ENCODE results near the gene UBE2L5. TPM values are rescaled to one million over a fixed set of nuclear protein-coding genes. Genes with fewer than 3 reads are reported as not detected.
"Not testable (repeated sequence)": the region's sequence is repeated elsewhere in the genome, so short reads cannot be mapped to it uniquely, and the experiment has no call there.

UBE2L5 gene
- total RNA-seq, 2 experiments from 2014 or later: 0.20 TPM; not detected in 1

DNA sequence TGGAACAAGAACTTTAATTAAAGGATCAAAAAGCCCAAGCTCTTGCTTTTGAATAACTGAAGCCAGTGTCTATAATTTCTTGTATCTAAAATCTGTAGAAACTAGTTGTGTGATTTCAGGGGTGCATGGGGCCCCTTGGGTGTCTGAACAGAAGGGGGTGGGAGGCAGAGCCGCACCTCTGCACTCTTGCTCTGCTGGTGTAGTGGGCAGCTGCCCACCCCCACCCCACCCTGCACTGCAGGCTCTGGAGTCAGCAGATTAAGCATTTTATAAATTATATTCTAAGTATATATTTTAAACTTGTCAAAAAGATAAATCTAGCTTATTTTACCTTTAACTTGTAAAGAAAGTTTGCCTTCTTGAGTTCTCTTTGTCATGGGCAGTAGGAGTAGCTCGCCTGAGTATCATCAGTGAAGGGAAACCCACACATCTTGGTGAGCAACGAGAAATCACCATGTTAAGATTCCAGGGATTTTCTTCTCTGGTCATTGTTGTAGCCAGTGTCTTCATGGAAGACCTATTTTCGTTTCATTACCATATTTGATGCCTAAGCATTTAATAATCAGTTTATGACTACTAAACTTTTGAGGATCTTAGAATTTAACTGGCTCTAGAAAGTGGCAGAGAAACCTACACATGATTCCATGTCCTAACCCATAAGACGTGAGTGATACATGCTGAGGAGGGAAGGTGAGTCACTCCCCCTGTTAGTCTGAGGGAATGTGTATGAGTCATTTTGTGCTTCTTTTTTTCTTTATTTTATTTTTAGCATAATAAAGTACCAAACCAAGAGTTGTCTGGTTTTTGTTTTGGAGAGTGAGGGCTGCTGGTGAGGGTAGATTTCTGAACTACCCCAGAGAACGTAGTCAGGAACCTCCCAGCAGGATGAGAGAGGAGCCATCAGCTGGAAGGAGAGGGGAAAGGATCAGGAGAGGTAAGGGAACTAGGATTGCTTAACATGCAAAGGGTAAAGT lies 7.7 kb downstream of the UBE2L5 start:
- Mint-ChIP-seq H3K4me1 (peaks cover 28% of the 10 kb centered on the region), H3K36me3 (ENCODE audit: low read depth) (no peaks in the 10 kb centered on the region), H3K27me3 (peaks cover 2% of the 10 kb centered on the region), H3K27ac (peak overlapping the region; percentile 58), H3K9me3 (no peaks in the 10 kb centered on the region), H3K4me3 (no peak overlapping the region)
- ChIA-PET POLR2A (interaction anchor here (0.5 to 2.4 kb wide), 8 partner anchors 8 to 123 kb away, joined by 3 to 11 read pairs (median 4); partner anchors contain the start of genes HMGB1, KATNAL1 and UBE2L5), CTCF (interaction anchor here (0.6 to 1.2 kb wide), 4 partner anchors 22 to 314 kb away, joined by 3 read pairs; no protein-coding TSS in a partner anchor)
- DNase-seq: peak; percentile 26

DNA sequence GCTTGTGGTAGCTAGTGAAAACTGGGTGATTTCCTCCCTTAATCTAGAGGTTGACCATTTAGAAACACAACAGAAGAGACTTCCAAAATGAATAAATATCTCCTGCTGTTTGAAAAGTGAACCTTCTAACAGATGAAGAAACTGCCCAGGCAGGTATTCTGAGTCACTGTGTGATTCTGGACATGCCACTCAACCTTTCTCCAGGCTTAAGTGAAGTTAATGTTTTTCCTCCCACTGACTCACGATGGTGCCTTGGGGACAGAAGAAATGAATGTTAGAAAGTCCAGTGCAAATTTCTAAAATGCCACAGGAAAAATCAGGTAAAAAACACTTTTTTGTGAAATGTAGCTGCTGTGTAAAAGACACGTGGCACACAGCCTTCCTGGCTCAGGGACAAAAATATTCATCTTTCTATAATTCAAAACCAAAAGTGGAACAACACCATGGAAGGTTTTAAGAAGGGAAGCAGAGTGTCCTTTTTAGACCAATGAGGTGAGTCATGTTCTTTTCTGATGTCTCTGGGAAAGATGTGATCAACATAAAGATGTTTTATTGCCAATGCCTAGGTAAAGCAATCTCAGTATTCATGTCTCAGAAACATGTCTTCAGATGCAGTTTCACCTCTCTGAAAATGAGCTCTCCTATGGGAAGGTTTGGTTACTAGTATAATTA lies 9.1 kb downstream of the UBE2L5 start:
- no peak overlapping the region for H3K4me3 Mint-ChIP-seq
- peaks cover 5% of the 10 kb centered on the region for H3K27me3 Mint-ChIP-seq
- DNase-seq: no peak
- H3K4me1 Mint-ChIP-seq: peaks cover 28% of the 10 kb centered on the region
- POLR2A ChIA-PET: interaction anchor here (0.7 to 2.4 kb wide), 6 partner anchors 9 to 55 kb away, joined by 3 to 11 read pairs (median 4); partner anchors contain the start of genes HMGB1 and UBE2L5
- no peaks in the 10 kb centered on the region for H3K9me3 Mint-ChIP-seq
- CTCF ChIA-PET: interaction anchor here (1.1 to 2.0 kb wide), 3 partner anchors 23 to 57 kb away, joined by 3 to 4 read pairs (median 3); no protein-coding TSS in a partner anchor
- no peaks in the 10 kb centered on the region for H3K36me3 Mint-ChIP-seq (ENCODE audit: low read depth)
- H3K27ac Mint-ChIP-seq: no peak overlapping the region

DNA sequence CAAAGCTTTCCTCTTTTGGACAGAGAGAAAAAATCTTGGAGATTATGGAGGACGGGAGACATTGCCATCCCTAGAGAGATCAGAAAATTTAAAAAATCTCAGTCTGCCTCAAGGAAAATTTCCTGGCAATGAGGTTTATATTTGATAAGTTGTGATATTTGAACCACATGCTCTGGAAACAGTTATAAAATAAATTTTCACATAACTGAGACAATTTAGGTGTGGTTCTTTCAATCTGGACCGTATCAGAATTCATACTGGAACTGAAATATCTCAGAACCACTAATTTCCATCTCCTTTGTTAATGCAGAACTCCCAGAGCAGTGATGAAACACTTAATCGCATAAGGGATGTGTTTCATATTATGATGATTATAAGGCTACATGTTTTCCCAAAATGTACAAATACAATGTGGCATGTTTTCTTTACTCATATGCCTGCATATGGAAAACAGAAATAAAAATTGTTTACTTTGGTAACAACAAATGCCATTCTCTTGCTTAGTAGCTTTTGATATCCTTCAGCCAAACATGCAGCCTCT lies 13.7 kb downstream of the UBE2L5 start:
- no peak overlapping the region for H3K27ac Mint-ChIP-seq
- peaks cover 14% of the 10 kb centered on the region for H3K4me1 Mint-ChIP-seq
- H3K4me3 Mint-ChIP-seq: no peak overlapping the region
- ChIA-PET CTCF (interaction anchor here (1.7 kb wide), 1 partner anchor 64 kb away, joined by 3 read pairs; no protein-coding TSS in a partner anchor), POLR2A (no interaction called here)
- no peaks in the 10 kb centered on the region for H3K36me3 Mint-ChIP-seq (ENCODE audit: low read depth)
- H3K27me3 Mint-ChIP-seq: peaks cover 16% of the 10 kb centered on the region
- no peaks in the 10 kb centered on the region for H3K9me3 Mint-ChIP-seq
- no peak for DNase-seq

DNA sequence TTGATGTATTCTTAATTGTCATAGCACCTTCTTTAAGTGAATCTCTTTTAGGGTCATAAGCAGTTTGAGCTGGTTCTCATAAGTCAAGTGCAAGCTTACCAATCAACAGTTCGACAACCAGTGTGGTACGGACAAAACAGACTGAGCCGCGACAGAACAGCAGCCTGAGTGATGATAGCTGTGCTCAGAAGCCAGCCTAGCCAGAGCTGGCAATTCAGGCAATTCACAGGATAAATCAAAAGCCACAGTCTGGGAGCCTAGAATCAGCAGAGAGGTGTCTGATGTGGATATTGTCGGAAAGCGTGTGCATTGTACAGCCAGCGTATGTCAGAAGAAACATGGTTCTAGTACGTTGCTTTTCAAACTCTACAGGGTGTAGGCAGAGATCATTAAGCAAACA lies 14.9 kb downstream of the UBE2L5 start:
- DNase-seq: no peak
- Mint-ChIP-seq H3K4me3 (no peak overlapping the region), H3K27me3 (peaks cover 16% of the 10 kb centered on the region), H3K9me3 (no peaks in the 10 kb centered on the region), H3K27ac (no peak overlapping the region), H3K4me1 (peaks cover 9% of the 10 kb centered on the region), H3K36me3 (ENCODE audit: low read depth) (no peaks in the 10 kb centered on the region)
- POLR2A ChIA-PET: no interaction called here
- CTCF ChIA-PET: interaction anchor here (1.7 kb wide), 1 partner anchor 66 kb away, joined by 3 read pairs; no protein-coding TSS in a partner anchor

DNA sequence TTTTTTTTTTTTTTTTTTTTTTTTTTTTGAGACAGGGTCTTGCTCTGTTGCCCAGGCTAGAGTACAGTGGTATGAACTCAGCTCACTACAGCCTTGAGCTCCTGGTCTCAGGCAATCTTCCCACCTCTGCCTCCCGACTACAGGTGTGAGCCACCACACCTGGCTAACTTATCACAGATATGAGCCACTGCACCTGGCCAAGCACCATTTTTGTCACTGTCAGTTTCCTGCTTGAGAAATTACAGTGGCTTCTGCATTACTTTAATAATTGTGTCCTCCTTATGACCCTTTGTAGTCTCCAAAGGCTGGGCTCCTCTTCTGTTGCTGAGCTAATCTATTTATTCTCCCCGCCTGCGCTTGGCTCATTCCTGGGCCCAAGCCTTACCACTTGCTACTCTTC lies 16.0 kb downstream of the UBE2L5 start:
- ChIA-PET POLR2A (no interaction called here), CTCF (interaction anchor here (0.7 kb wide), 1 partner anchor 54 kb away, joined by 3 read pairs; no protein-coding TSS in a partner anchor)
- Mint-ChIP-seq H3K27me3 (peaks cover 16% of the 10 kb centered on the region), H3K36me3 (ENCODE audit: low read depth) (no peaks in the 10 kb centered on the region), H3K27ac (no peak overlapping the region), H3K9me3 (no peaks in the 10 kb centered on the region), H3K4me1 (peaks cover 9% of the 10 kb centered on the region), H3K4me3 (no peak overlapping the region)
- DNase-seq: no peak

DNA sequence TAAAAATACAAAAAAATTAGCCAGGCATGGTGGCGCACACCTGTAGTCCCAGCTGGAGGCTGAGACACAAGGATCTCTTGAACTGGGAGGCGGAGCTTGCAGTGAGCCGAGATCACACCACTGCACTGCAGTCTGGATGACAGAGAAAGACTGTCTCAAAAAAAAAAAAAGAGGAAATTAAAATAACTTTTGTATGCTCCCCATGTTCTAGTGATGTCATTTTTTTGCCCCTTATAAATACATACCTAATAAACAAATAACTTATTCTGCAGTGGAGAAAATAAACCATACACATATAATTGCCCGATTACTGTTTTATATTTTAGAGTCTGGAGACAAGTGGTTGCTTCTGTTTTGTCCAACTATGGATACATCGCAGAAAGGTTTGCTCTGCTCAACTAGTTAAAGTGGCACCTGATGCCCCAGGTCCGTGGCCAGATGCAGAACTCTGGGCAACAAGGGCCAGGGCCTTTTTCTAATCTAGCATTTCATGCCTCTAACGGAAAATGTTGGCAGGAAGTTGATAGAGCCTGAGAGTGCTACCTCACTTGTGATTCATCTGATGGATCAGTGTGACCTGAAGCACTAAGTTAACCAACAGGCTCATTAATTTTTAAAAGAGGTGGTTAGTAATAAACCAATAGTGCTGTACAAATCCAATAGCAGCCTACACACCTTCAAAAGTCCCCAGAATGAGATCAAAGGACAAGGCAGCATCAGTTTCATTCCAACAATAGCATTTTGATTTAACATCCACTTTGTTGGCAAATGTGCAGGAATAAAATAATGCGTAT lies 18.8 kb downstream of the UBE2L5 start:
- Mint-ChIP-seq H3K4me1 (peaks cover 9% of the 10 kb centered on the region), H3K27ac (no peak overlapping the region), H3K9me3 (no peaks in the 10 kb centered on the region), H3K27me3 (peaks cover 11% of the 10 kb centered on the region), H3K36me3 (ENCODE audit: low read depth) (no peaks in the 10 kb centered on the region), H3K4me3 (no peak overlapping the region)
- ChIA-PET CTCF (interaction anchor here (1.2 kb wide), 1 partner anchor 66 kb away, joined by 3 read pairs; no protein-coding TSS in a partner anchor), POLR2A (interaction anchor here (0.8 to 1.7 kb wide), 2 partner anchors 24 to 94 kb away, joined by 3 to 5 read pairs; partner anchors contain the start of gene HMGB1)
- no peak for DNase-seq

DNA sequence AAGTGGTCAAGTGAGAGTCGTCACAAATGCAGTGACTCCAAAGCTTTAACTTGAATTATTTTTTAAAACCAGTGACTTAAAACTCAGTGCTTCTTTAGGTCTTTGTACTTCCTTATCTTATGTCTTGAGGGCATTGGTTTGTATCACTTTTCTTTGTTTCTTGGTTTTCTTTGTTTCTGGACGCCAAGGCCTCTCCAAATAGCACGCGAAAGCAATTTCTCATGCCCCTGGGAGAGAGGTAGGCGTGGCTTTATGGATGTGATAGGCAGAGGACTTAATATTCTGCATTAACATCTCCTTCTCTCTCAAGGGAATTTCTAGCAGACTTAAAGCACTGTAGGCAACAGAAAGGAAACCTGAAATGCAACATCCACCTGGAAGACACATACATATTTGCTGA lies 20.6 kb downstream of the UBE2L5 start:
- Mint-ChIP-seq H3K9me3 (no peaks in the 10 kb centered on the region), H3K36me3 (ENCODE audit: low read depth) (no peaks in the 10 kb centered on the region), H3K27ac (no peak overlapping the region), H3K4me1 (peaks cover 9% of the 10 kb centered on the region), H3K27me3 (peaks cover 7% of the 10 kb centered on the region), H3K4me3 (no peak overlapping the region)
- POLR2A ChIA-PET: interaction anchor here (0.8 to 1.7 kb wide), 5 partner anchors 12 to 68 kb away, joined by 3 to 5 read pairs (median 3); partner anchors contain the start of gene HMGB1
- no peak for DNase-seq
- CTCF ChIA-PET: interaction anchor here (1.1 kb wide), 1 partner anchor 310 kb away, joined by 3 read pairs; no protein-coding TSS in a partner anchor

DNA sequence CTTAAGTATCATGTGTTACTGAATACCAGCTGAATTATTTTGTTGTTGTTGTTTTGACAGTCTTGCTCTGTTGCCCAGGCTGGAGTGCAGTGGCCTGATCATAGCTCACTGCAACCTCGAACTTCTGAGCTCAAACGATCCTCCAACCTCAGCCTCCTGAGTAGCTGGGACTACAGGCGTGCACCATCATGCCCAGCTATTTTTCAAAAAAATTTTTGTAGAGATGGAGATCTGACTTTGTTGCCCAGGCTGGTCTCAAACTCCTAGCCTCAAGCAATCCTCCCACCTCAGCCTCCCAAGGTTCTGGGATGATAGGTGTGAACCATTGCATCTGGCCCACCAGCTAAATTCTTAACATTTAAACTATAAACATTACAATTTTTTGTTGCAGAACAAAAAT lies 21.2 kb downstream of the UBE2L5 start:
- POLR2A ChIA-PET: interaction anchor here (0.8 to 1.6 kb wide), 4 partner anchors 20 to 69 kb away, joined by 3 read pairs; partner anchors contain the start of gene HMGB1
- H3K36me3 Mint-ChIP-seq (ENCODE audit: low read depth); DNase-seq; H3K4me3 Mint-ChIP-seq; H3K27me3 Mint-ChIP-seq; H3K4me1 Mint-ChIP-seq; H3K27ac Mint-ChIP-seq; H3K9me3 Mint-ChIP-seq; CTCF ChIA-PET: not testable (repeated sequence)

DNA sequence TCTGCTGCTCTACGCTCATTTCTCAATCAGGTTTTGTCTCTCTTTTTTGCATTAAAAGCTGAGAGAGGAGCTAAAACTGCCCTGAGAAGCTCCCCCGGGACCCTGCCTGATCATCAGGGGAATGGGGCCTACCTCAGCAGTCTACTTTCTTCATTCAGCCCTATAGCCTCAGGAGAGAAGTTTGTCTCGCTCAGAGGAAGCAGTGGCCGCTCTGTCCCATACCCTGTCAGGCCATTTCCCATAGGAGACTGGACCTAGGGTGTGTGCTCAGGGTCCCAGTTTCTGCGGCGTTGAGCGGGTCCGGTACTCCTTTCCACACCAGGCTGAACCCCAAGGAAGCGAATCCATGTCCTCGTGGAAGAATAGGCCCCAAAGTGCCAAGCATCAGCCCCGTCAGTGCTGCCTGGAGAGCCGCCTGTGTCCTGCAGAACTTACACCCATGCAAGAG lies 21.7 kb downstream of the UBE2L5 start:
- Mint-ChIP-seq H3K9me3 (no peaks in the 10 kb centered on the region), H3K27me3 (peaks cover 3% of the 10 kb centered on the region), H3K4me1 (peaks cover 9% of the 10 kb centered on the region), H3K27ac (no peak overlapping the region), H3K4me3 (no peak overlapping the region), H3K36me3 (ENCODE audit: low read depth) (no peaks in the 10 kb centered on the region)
- DNase-seq: no peak
- ChIA-PET CTCF (no interaction called here), POLR2A (interaction anchor here (0.9 to 1.6 kb wide), 3 partner anchors 22 to 69 kb away, joined by 3 read pairs; partner anchors contain the start of gene HMGB1)

DNA sequence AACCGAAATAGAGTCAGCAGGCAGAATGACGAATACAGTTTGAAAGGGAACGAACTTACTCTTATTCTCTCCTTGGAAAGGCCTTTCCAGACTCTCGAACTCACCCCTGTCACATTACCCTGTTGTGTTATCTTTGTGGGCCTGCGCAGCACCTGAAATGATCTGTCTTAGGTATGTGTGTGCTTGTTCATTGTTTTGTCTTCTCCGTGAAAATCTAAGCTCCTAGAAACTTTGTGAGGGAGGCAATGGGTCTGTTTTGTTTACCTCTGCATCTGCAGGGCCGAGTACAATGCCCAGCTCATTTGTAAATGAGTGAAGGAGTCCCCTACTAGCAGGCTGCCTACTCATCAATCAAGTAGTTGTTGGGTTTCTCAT lies 23.8 kb downstream of the UBE2L5 start:
- Mint-ChIP-seq H3K27ac (no peak overlapping the region), H3K4me3 (no peak overlapping the region), H3K4me1 (peaks cover 3% of the 10 kb centered on the region), H3K9me3 (no peaks in the 10 kb centered on the region), H3K36me3 (ENCODE audit: low read depth) (no peaks in the 10 kb centered on the region), H3K27me3 (peaks cover 3% of the 10 kb centered on the region)
- POLR2A ChIA-PET: interaction anchor here (1.1 kb wide), 1 partner anchor 15 kb away, joined by 4 read pairs; no protein-coding TSS in a partner anchor
- no peak for DNase-seq
- CTCF ChIA-PET: no interaction called here

DNA sequence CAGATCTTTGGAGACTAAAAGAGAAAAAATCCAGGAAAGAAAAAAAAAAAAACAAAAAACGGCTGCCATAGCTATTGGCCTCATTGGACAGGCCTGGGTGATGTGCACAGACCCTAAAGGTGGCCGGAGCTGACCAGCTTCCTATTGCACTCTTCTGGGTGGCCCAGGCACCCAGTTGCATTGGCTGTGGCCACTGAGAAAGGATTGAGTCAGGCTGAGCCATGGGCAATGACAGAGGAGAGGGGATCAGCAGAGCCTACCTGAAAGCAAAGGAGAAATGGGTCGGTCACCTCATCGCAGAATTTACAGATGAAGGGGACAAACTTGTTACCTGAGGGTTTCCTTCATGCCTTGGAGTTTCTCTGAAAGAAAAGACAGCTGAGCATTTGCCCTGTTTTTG lies 26.1 kb downstream of the UBE2L5 start:
- H3K36me3 Mint-ChIP-seq (ENCODE audit: low read depth): no peaks in the 10 kb centered on the region
- POLR2A ChIA-PET: interaction anchor here (0.9 to 1.1 kb wide), 3 partner anchors 9 to 74 kb away, joined by 3 to 5 read pairs (median 3); partner anchors contain the start of gene UBE2L5
- DNase-seq: no peak
- CTCF ChIA-PET: interaction anchor here (1.4 to 1.8 kb wide), 2 partner anchors 14 to 133 kb away, joined by 3 to 5 read pairs; no protein-coding TSS in a partner anchor
- H3K4me1 Mint-ChIP-seq: no peaks in the 10 kb centered on the region
- H3K27ac Mint-ChIP-seq: no peak overlapping the region
- no peak overlapping the region for H3K4me3 Mint-ChIP-seq
- H3K27me3 Mint-ChIP-seq: peaks cover 3% of the 10 kb centered on the region
- no peaks in the 10 kb centered on the region for H3K9me3 Mint-ChIP-seq

Measured in activated CD4-positive, alpha-beta memory T cell treated with anti-CD3 and anti-CD28 coated beads, Interleukin-2, amount 10 ng/mL, durations not matched to agents 7 days and 5 days (primary cell).